Effector memory CD4-positive, alpha-beta T cell (primary cell): ENCODE measurements around the gene DTL.

ENCODE experiments used
- DNase-seq, 3 donors: peaks; one replicate each; pipeline ENCODE4 v3.0.0-alpha.2; 2020
- H3K27ac ChIP-seq: 2 replicates; pipeline ENCODE4 v1.7.0; 2013; ENCODE audit warnings: mild to moderate bottlenecking, low read length, moderate library complexity; ENCODE audit not compliant: insufficient read depth, poor library complexity, severe bottlenecking
- H3K27me3 ChIP-seq: replicated peaks from 2 replicates; pipeline ENCODE4 v1.7.0; 2013; ENCODE audit warnings: mild to moderate bottlenecking, low read length; ENCODE audit not compliant: insufficient read depth, control insufficient read depth, poor library complexity, severe bottlenecking
- H3K36me3 ChIP-seq: 2 replicates; pipeline ENCODE4 v1.7.0; 2013; ENCODE audit warnings: mild to moderate bottlenecking, low read length, moderate library complexity; ENCODE audit not compliant: control insufficient read depth, insufficient read depth
- H3K4me1 ChIP-seq: 2 replicates; pipeline ENCODE4 v1.7.0; 2013; ENCODE audit warnings: low read length, mild to moderate bottlenecking; ENCODE audit not compliant: control insufficient read depth, insufficient read depth, poor library complexity, severe bottlenecking
- H3K4me3 ChIP-seq: 2 replicates; pipeline ENCODE4 v1.7.0; 2013; ENCODE audit warnings: low read length, low read depth, mild to moderate bottlenecking; ENCODE audit not compliant: insufficient read depth, poor library complexity, severe bottlenecking
- H3K9me3 ChIP-seq: 2 replicates; pipeline ENCODE4 v1.7.0; 2013; ENCODE audit warnings: mild to moderate bottlenecking, low read length, moderate library complexity; ENCODE audit not compliant: control insufficient read depth

DTL gene

DNA sequence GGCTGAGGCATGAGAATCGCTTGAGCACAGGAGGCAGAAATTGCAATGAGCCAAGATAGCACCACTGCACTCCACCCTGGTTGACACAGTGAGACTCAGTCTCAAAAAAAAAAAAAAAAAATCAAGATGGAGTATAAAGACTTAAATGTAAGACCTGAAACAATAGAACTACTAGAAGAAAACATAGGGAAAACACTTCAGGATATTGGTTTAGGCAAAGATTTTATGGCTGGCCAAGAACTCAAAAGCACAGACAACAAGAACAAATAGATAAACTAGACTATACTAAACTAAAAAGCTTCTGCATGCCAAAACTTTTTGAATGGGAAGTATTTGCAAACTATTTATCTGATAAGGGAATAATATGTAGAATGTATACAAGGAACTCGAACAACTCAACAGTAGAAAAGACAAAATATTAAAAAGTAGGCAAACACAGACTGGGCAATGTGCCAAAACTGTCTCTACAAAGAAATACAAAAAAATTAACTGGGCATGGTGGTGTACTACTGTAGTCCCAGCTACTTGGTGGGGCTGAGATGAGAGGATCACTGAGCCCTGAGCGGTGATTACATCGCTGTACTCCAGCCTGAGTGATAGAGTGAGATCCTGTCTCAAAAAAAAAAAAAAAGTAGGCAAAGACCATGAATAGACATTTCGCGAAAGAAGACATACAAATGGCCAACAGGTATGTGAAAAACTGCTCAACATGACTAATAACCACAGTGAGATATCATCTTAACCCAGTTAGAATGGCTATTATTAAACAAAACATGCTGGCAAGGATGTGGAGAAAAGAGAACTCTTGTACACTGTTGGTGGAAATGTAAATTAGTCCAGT is 25.3 kb downstream of the DTL start:
- no peak for DNase-seq
- Histone ChIP-seq H3K27me3 (no peaks in the 10 kb centered on the region), H3K9me3 (no peaks in the 10 kb centered on the region), H3K27ac (no peak overlapping the region), H3K36me3 (no peaks in the 10 kb centered on the region), H3K4me3 (no peak overlapping the region), H3K4me1 (no peaks in the 10 kb centered on the region)

DNA sequence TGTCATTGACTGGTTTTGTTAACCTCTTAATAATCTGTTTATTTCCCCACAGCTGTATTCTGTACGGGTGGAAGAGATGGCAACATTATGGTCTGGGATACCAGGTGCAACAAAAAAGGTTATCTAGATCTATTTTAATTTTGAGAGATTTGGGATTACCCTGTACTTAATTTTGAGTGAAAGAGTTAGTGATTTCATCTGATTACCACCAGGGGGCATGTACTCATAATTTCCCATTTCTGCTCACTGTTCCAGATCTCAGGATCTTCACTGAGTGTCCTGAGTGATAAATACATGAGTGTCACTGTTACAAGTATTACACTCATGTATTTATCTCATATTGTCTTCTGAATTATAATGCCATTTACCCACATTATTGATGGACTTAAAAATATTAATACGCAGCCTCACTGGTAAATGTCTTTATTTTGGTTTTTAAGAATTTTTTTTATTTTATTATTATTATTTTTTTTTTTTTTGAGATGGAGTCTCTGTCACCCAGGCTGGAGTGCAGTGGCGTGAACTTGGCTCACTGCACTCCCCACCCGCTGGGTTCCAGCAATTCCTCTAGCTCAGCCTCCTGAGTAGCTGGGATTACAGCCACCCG is 27.4 kb downstream of the DTL start:
- no peak for DNase-seq
- Histone ChIP-seq H3K4me1 (no peaks in the 10 kb centered on the region), H3K27ac (no peak overlapping the region), H3K36me3 (no peaks in the 10 kb centered on the region), H3K9me3 (no peaks in the 10 kb centered on the region), H3K27me3 (no peaks in the 10 kb centered on the region), H3K4me3 (no peak overlapping the region)

DNA sequence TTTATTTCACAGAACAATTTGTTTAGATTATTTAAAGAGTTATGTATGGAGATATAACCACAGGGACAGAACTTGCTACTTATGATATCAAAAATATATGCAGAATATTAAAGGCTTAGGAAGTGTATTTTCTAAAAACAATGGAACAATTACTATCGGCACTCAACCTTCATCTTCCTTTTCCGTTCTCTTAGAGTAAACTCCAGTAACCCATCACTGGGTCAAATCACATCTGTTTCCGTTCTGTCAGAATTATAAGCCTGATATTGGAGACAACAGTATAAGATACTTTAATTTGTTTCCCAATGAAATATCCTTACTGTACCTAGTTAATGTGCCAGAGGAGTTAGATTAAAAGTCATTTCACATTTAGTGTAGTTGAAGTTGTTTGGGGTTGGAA is 32.2 kb downstream of the DTL start:
- H3K36me3 ChIP-seq: no peaks in the 10 kb centered on the region
- DNase-seq: no peak
- H3K27me3 ChIP-seq: no peaks in the 10 kb centered on the region
- no peak overlapping the region for H3K27ac ChIP-seq
- no peaks in the 10 kb centered on the region for H3K9me3 ChIP-seq
- no peaks in the 10 kb centered on the region for H3K4me1 ChIP-seq
- H3K4me3 ChIP-seq: no peak overlapping the region

DNA sequence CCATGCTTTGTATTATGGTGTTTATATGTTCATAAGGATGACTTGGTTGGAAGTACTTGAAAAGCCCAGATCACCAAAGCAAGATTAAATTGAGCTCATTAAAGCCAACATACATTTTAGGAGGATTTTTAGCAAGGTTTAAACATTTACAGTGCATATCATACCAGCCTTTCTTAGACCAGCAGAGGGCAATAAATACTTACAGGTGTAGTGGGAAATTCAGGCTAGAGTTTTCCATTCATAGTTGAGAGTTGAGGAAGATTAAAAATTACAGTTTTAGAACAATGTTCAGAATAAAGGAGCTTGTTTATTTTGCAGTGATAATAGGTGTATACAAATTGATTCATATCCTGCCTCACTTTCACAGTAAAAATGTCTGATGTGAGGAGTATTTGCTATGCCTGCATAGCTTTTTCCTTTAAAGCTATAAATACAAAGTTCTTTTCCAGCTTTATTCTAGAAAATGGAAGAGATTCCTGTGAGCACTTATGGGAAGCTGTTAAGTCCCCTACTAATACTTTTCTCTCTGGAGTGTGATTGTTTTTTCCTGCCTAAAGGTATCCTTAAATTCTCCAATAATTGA is 35.3 kb downstream of the DTL start:
- no peaks in the 10 kb centered on the region for H3K4me1 ChIP-seq
- H3K9me3 ChIP-seq: no peaks in the 10 kb centered on the region
- DNase-seq: no peak
- no peaks in the 10 kb centered on the region for H3K36me3 ChIP-seq
- no peaks in the 10 kb centered on the region for H3K27me3 ChIP-seq
- no peak overlapping the region for H3K27ac ChIP-seq
- H3K4me3 ChIP-seq: no peak overlapping the region

DNA sequence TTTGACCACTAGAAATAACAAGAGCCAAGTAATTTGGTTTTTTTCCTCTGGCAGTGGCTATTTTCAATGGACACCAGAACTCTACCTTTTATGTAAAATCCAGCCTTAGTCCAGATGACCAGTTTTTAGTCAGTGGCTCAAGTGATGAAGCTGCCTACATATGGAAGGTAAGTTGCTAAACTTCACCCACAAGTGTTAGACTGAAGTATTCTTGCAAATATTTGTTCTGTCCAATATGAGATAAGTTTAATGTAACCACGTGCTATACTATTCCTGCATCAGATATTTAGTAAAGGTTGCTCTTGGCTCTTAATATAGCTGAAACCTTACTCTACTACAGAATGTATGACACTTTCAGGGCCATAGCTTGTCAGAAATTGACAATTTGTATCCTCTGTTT is 36.5 kb downstream of the DTL start:
- no peak overlapping the region for H3K27ac ChIP-seq
- H3K9me3 ChIP-seq: no peaks in the 10 kb centered on the region
- DNase-seq: no peak
- no peaks in the 10 kb centered on the region for H3K27me3 ChIP-seq
- no peak overlapping the region for H3K4me3 ChIP-seq
- no peaks in the 10 kb centered on the region for H3K36me3 ChIP-seq
- no peaks in the 10 kb centered on the region for H3K4me1 ChIP-seq

DNA sequence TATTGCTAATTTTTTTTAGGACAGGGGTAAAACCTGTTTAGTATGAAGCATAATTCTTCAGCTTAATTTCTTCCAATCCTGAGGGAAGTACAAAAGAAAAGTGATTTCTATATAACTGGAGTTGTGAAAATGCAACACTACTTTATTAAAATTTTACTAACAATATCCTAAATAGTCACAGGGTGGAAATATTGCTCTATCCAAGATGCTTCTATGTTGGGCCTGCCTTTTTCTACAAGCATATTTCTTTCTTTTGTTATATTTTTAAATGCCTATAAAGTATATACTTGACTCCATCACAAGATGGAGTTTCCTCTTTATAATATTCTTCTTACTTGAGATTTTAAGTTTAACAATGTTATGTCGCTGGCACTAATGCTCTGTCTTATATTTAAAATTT is 37.9 kb downstream of the DTL start:
- Histone ChIP-seq H3K27ac (no peak overlapping the region), H3K9me3 (no peaks in the 10 kb centered on the region), H3K4me1 (no peaks in the 10 kb centered on the region), H3K27me3 (no peaks in the 10 kb centered on the region), H3K36me3 (no peaks in the 10 kb centered on the region), H3K4me3 (no peak overlapping the region)
- DNase-seq: no peak

DNA sequence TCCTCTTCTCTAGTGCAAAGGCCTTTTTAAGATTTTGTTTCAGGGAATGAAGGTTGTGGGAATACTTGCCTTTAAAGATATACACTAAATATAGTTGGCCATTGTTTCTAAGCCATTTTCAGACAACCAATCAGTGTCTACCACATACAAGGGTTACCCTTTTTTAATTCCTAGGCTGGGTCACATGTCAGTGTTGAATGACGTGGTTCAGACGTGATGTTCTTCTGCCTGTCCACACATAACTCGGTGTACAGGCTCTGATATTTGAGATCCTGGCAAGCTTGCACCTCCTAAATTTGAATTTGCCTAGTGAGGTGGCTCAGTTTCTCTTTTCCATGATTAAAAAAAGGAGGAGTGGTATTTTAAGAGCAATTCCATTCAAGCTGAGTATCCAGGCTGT is 38.8 kb downstream of the DTL start:
- H3K27ac ChIP-seq: no peak overlapping the region
- no peaks in the 10 kb centered on the region for H3K36me3 ChIP-seq
- no peak for DNase-seq
- no peak overlapping the region for H3K4me3 ChIP-seq
- H3K4me1 ChIP-seq: no peaks in the 10 kb centered on the region
- no peaks in the 10 kb centered on the region for H3K27me3 ChIP-seq
- no peaks in the 10 kb centered on the region for H3K9me3 ChIP-seq

DNA sequence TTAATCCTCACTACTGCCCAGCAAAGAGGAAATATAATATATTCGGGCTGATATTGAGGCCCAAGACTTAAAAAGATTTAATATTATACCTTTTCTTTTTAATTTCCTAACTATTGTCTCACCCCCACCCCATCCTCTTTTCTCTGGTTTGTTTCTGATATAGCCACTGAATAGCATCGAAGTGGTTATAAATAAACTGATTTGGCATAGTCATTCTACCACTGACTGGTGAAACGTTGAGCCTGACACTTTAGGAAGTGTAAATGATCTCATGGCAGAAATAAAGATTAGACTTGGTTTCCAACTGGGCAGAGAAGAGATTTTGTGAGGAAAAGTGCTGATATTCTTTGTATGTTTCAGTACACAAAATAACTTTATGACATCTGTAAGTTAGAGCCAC is 39.3 kb downstream of the DTL start:
- no peak overlapping the region for H3K4me3 ChIP-seq
- no peaks in the 10 kb centered on the region for H3K4me1 ChIP-seq
- no peak for DNase-seq
- H3K27me3 ChIP-seq: no peaks in the 10 kb centered on the region
- H3K9me3 ChIP-seq: no peaks in the 10 kb centered on the region
- no peaks in the 10 kb centered on the region for H3K36me3 ChIP-seq
- no peak overlapping the region for H3K27ac ChIP-seq

DNA sequence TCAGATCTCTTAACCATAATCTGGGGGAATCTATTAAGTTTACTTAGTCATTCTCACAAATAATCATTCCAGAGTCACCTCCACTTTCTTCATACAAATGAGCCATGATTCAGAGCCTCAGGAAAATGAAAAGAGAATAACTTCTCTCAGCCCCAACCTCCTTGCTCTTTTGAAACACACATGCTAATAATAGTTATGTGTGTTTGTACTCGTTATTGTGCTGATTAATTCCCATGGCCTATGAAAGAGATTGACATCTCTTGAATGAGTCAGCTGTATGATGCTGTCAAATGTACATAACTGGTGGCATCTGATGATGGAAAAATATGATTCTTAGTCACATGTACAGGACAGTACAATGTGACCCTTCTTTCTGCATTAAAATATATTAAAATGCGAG is 41.5 kb downstream of the DTL start:
- no peaks in the 10 kb centered on the region for H3K4me1 ChIP-seq
- H3K36me3 ChIP-seq: no peaks in the 10 kb centered on the region
- H3K27ac ChIP-seq: no peak overlapping the region
- no peak overlapping the region for H3K4me3 ChIP-seq
- H3K9me3 ChIP-seq: no peaks in the 10 kb centered on the region
- H3K27me3 ChIP-seq: no peaks in the 10 kb centered on the region
- DNase-seq: no peak

DNA sequence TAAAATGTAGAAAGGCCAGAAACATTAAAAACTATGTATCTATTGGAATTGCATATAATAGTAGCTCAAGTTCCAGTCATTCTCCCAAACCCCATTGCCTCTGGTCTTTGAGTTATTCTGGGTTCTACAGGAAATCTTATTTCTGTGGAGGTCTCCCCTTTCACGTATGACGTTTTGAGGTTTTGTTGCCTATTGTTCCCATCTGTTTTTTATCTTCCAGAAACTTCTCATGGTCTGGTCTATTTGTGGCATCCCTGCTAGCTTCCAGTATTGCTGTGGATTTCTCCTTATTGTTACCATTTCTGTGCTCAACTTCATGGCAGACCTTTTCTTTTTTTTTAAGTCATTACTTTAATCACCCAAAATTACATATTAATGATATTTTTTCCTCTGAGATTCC is 43.3 kb downstream of the DTL start:
- Histone ChIP-seq H3K4me3 (no peak overlapping the region), H3K27ac (no peak overlapping the region), H3K27me3 (no peaks in the 10 kb centered on the region), H3K4me1 (no peaks in the 10 kb centered on the region), H3K36me3 (no peaks in the 10 kb centered on the region), H3K9me3 (no peaks in the 10 kb centered on the region)
- no peak for DNase-seq
